C4-2B (cell line): ENCODE results near the gene RC3H2.
"Not testable (repeated sequence)": the region's sequence is repeated elsewhere in the genome, so short reads cannot be mapped to it uniquely, and the experiment has no call there.

Source experiments
- H3K27ac ChIP-seq: fragments of 450-650 bp; 2 replicates; pipeline ENCODE4 v1.5.1; 2017
- ZFX ChIP-seq: fragments of 450-650 bp; IDR thresholded peaks from 2 replicates; pipeline ENCODE4 v1.6.1; 2017
- TF ChIP-seq, protein P1 (sequence below): fragments of 450-650 bp; conservative IDR thresholded peaks from 2 replicates; pipeline ENCODE4 v1.5.1; 2017; ENCODE audit warnings: mild to moderate bottlenecking

RC3H2 gene

DNA sequence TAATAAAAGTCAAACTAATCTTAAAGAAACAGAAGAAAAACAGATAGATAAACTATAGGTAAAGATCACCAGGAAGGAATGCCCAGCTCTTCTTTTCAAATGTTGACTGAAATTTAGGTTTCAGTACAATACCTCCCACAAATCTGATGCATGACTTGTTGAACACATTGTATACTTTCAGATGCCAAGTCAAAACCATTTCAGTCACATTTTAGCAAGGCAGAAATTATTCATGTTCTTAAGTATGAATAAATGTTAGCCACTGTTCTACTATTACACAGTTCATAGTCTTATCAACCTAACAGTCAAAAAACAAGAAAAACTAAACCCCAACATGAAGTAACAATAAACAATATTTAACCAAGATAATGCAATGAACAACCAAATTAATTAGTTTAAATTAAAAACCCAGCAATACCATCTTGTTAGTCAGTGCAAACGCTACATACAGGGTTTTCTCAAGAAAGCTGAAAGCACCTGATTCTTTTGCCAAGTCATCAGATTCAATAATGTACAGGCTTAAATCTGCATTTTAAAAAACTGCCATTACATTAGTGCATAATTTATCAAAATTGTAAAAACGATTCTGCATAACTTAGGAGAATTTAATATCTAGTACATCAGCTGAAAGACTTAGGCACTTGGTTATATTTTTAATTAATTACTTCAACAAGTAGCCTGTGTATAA, 56.8 kb downstream of the RC3H2 start:
- TF ChIP-seq ZFX: no peak
- TF ChIP-seq, protein P1, sequence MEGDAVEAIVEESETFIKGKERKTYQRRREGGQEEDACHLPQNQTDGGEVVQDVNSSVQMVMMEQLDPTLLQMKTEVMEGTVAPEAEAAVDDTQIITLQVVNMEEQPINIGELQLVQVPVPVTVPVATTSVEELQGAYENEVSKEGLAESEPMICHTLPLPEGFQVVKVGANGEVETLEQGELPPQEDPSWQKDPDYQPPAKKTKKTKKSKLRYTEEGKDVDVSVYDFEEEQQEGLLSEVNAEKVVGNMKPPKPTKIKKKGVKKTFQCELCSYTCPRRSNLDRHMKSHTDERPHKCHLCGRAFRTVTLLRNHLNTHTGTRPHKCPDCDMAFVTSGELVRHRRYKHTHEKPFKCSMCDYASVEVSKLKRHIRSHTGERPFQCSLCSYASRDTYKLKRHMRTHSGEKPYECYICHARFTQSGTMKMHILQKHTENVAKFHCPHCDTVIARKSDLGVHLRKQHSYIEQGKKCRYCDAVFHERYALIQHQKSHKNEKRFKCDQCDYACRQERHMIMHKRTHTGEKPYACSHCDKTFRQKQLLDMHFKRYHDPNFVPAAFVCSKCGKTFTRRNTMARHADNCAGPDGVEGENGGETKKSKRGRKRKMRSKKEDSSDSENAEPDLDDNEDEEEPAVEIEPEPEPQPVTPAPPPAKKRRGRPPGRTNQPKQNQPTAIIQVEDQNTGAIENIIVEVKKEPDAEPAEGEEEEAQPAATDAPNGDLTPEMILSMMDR: no peak
- H3K27ac ChIP-seq: no peak overlapping the region

DNA sequence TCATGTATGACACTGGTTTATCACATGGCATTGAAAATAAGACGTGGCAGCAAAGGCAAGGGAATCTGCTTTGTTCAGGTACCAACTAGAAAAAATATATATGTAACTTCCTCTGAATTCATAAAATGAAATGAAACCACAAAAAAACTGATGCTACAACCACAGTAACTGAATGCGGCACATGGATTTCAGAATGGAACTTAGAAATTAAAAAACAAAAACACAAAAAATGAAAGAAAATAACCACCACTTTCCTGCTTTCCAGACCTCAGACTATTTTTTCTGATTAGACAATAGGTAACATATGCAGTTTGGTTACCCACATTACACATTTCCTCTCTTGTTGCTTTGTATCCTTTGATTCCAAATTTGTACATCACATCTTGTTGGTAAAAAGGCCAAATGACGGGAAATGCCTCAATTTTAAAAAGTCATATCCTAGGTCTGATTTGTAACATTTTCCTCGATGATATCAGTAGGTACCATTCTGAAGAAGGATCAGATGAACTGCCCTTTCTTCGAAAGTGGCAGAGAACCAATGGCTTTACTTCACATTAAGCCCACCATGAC, 58.7 kb downstream of the RC3H2 start:
- no peak overlapping the region for H3K27ac ChIP-seq
- TF ChIP-seq, protein P1: no peak
- TF ChIP-seq ZFX: no peak

DNA sequence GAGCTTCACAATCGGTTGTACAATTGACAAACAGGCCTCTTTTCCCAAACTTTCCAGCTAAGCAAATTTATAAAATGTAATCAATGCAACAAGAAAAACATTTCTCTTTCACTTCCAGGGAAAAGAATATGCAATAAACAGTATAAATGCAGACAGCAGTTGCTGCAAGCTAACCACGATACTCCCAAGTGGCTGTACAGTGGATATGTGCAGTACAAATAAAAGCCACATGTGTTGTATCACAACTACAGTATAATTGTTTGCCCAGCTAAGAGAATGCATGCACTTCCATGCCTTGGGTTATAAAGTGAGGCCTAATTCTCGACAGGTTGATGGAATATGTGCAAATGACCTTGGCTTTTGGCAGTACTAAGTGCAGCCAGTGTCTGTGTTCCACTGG, 60.0 kb downstream of the RC3H2 start:
- H3K27ac ChIP-seq: no peak overlapping the region
- TF ChIP-seq, protein P1: no peak
- no peak for TF ChIP-seq ZFX

DNA sequence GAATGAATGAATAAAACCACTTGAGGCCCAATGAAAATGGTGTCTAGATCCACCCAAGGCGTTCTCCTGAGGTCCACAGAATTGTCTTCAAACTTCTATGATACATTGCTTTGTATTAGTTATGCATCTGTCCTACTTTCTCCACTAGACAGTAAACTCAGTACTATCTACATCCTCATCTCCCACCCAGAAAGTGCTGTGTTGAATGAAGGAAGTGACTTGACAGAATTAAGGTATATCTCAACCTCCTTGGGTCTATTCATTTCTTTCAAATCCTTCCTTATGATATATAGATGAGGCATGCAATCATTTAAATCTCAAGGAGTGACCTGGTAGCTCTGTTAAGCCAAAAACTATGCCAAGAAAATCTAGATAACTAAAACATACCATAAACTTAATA, 61.0 kb downstream of the RC3H2 start:
- TF ChIP-seq, protein P1: no peak
- no peak for TF ChIP-seq ZFX
- H3K27ac ChIP-seq: no peak overlapping the region

DNA sequence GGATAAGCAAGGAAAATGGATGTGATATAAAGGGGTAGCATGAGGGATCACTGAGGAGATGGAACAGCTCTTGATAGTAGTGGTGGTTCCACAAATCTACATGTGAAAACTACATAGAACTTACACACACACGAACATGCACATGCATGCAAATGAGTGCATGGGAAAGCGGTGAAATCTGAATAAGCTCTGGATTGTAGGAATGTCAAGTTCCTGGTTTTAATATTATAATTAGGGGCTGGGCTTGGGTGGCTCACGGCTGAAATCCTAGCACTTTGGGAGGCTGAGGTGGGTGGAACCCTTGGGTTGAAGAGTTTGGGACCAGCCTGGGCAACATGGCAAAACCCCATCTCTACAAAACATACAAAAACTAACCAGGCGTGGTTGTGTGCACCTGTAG, 63.7 kb downstream of the RC3H2 start:
- no peak overlapping the region for H3K27ac ChIP-seq
- TF ChIP-seq, protein P1: no peak
- TF ChIP-seq ZFX: no peak

DNA sequence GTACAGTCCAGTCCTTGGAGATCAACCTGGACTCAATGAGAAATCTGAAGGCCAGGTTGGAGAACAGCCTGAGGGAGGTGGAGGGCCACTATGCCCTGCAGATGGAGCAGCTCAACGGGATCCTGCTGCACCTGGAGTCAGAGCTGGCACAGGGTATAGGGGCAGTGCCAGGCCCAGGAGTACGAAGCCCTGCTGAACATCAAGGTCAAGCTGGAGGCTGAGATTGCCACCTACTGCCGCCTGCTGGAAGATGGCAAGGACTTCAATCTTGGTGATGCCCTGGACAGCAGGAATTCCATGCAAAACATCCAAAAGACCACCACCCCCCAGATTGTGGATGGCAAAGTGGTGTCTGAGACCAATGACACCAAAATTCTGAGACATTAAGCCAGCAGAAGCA, 66.7 kb downstream of the RC3H2 start:
- H3K27ac ChIP-seq: not testable (repeated sequence)

DNA sequence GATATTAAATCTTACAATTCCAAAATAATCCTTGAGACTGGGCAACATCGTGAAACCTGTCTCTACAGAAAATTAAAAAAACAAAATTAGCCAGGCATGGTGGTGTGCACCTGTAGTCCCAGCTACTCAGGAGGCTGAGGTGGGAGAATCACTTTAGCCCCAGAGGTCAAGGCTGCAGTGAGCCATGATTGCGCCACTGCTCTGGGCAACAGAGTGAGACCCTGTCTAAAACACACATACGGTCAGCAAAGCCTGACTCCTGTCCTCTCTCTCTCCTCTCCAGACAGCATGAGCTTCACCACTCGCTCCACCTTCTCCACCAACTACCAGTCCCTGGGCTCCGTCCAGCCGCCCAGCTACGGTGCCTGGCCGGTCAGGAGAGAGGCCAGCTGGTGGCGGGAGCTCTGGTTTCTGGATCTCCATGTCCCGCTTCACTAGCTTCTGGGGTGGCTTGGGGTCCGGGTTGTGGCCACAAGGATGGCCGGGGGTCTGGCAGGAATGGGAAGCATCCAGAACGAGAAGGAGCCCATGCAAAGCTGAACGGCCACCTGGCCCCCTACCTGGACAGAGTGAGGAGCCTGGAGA, 67.8 kb downstream of the RC3H2 start:
- TF ChIP-seq ZFX: no peak
- TF ChIP-seq, protein P1: no peak
- no peak overlapping the region for H3K27ac ChIP-seq
